HepG2 (cell line): ENCODE results near the gene TSN. TPM values are rescaled to one million over a fixed set of nuclear protein-coding genes. Genes with fewer than 3 reads are reported as not detected.

Source experiments
- ATAC-seq: fragments of 200-7000 bp; cut with Tn5 transposase; 3 replicates; pipeline ENCODE4 v1.9.1; 2020; ENCODE audit warnings: mild to moderate bottlenecking, moderate library complexity
- BruUV-seq: library from RNA; stranded (reverse); fragments of 400-500 nt; replicated peaks from 2 replicates; lab custom pipeline; 2021; lab: Mats Ljungman, UMichigan
- CTCF ChIA-PET: fragments of 300-600 bp; formaldehyde crosslinking; extraction: SDS; loops from one replicate; lab custom pipeline; 2021; ENCODE audit warnings: low total read pairs, inconsistent platforms, low intra/inter-chr PET ratio; lab: Yijun Ruan, JAX
- POLR2A ChIA-PET: fragments of 350-600 bp; sonication (Branson Sonifier 250); formaldehyde crosslinking; loops from one replicate; lab custom pipeline; 2020; ENCODE audit warnings: antibody characterized with exemption, inconsistent platforms; lab: Yijun Ruan, JAX
- DNase-seq: peaks from one replicate; pipeline ENCODE4 v3.0.0-alpha.2; 2015; ENCODE audit warnings: low spot score
- FAIRE-seq: peaks from 3 replicates; lab custom pipeline; 2011; peaks lifted over from hg19 to GRCh38; lab: Jason Lieb, UNC
- H2AFZ ChIP-seq: one replicate; pipeline ENCODE4 v1.6.1; 2011; ENCODE audit warnings: low read length, inconsistent platforms
- H3K27ac ChIP-seq: fragments of 300-600 bp; 3 replicates; pipeline ENCODE4 v1.8.0; 2011; ENCODE audit warnings: mixed run types, mild to moderate bottlenecking, mixed read lengths, low read length, inconsistent platforms; ENCODE audit not compliant: insufficient read depth; ENCODE audit errors: extremely low read length
- H3K27me3 ChIP-seq, 2 experiments: fragments of 200-600 bp in 1 of 2; 2 replicates in 1 of 2; 3 replicates in 1 of 2; pipeline versions ENCODE4 v1.6.0 to v1.8.0; 2011; ENCODE audit warnings: low read length in 2 of 2, mild to moderate bottlenecking in 2 of 2, moderate library complexity in 2 of 2, inconsistent platforms in 1 of 2; ENCODE audit not compliant: insufficient read depth in 2 of 2, control insufficient read depth in 1 of 2
- H3K36me3 ChIP-seq, 2 experiments: fragments of 200-600 bp in 1 of 2; replicated peaks in 1 of 2; 2 replicates in 1 of 2; 3 replicates in 1 of 2; pipeline versions ENCODE4 v1.5.1 to v1.8.0; 2011; ENCODE audit warnings: low read length in 2 of 2, inconsistent platforms in 1 of 2; ENCODE audit not compliant: insufficient read depth in 2 of 2, control insufficient read depth in 1 of 2
- H3K4me1 ChIP-seq: 2 replicates; pipeline ENCODE4 v1.5.1; 2012; ENCODE audit warnings: low read length, inconsistent platforms; ENCODE audit not compliant: insufficient read depth
- H3K4me2 ChIP-seq: 2 replicates; pipeline ENCODE4 v1.6.0; 2011; ENCODE audit warnings: low read depth, low read length, inconsistent platforms
- H3K4me3 ChIP-seq, 3 experiments: fragments of 200-600 bp in 1 of 3; sonication (generic), shearing (Covaris generic) in 1 of 3; replicated peaks in 1 of 3; 2 replicates each; pipeline ENCODE4 v1.5.1; 2011 to 2016; ENCODE audit warnings: low read length in 3 of 3, inconsistent platforms in 2 of 3, low read depth in 2 of 3, mild to moderate bottlenecking in 2 of 3, control low read depth in 1 of 3, mixed read lengths in 1 of 3; ENCODE audit not compliant: insufficient read depth in 1 of 3
- H3K79me2 ChIP-seq: one replicate; pipeline ENCODE4 v1.6.1; 2011; ENCODE audit warnings: low read length, inconsistent platforms; ENCODE audit not compliant: insufficient read depth
- H3K9ac ChIP-seq: 2 replicates; pipeline ENCODE4 v1.6.0; 2011; ENCODE audit warnings: mild to moderate bottlenecking, low read depth, low read length, inconsistent platforms; ENCODE audit not compliant: insufficient read depth
- H3K9me3 ChIP-seq: 2 replicates; pipeline ENCODE4 v1.5.1; 2012; ENCODE audit warnings: mild to moderate bottlenecking, low read length
- H4K20me1 ChIP-seq: 2 replicates; pipeline ENCODE4 v1.6.0; 2011; ENCODE audit warnings: inconsistent platforms, mild to moderate bottlenecking, low read length, moderate library complexity; ENCODE audit not compliant: insufficient read depth
- CHD2 ChIP-seq: IDR thresholded peaks from 2 replicates; pipeline ENCODE4 v1.6.1; 2011; ENCODE audit warnings: low read depth, low read length, improper control_type of control experiment
- DBP ChIP-seq: sonication (generic); formaldehyde crosslinking; IDR thresholded peaks from 2 replicates; pipeline ENCODE4 v1.4.0; 2020; ENCODE audit warnings: missing genetic modification reagents; ENCODE audit errors: not compliant biosample characterization
- HBP1 ChIP-seq: IDR thresholded peaks from 2 replicates; pipeline ENCODE4 v1.6.1; 2016; ENCODE audit warnings: low read depth, control low read depth
- TFE3 ChIP-seq: IDR thresholded peaks from 2 replicates; pipeline ENCODE4 v1.6.1; 2016
- ZBTB40 ChIP-seq, 2 experiments: fragments of 450-650 bp in 1 of 2; sonication (generic) in 1 of 2; formaldehyde crosslinking in 1 of 2; IDR thresholded peaks; 2 replicates each; pipeline versions ENCODE4 v1.6.1 to v1.8.0; 2016 to 2022; ENCODE audit warnings: antibody characterized with exemption in 1 of 2, mild to moderate bottlenecking in 1 of 2, missing genetic modification reagents in 1 of 2
- ZC3H4 ChIP-seq: sonication (generic); formaldehyde crosslinking; IDR thresholded peaks from 2 replicates; pipeline ENCODE4 v1.4.0; 2020; ENCODE audit warnings: missing genetic modification reagents, borderline replicate concordance
- ZNF138 ChIP-seq: sonication (generic); formaldehyde crosslinking; IDR thresholded peaks from 2 replicates; pipeline ENCODE4 v1.5.0; 2020; ENCODE audit warnings: mild to moderate bottlenecking, low read depth, missing genetic modification reagents
- ZNF878 ChIP-seq: sonication (generic); formaldehyde crosslinking; IDR thresholded peaks from 2 replicates; pipeline ENCODE4 v1.8.1; 2023; ENCODE audit warnings: mild to moderate bottlenecking, missing genetic modification reagents, moderate library complexity
- WGBS: methylation state at CpG from one replicate; pipeline ENCODE4 v1.1.6; 2017; ENCODE audit warnings: low lambda C conversion rate; 5-methylcytosine and 5-hydroxymethylcytosine counted together
- in situ Hi-C: cut with HindIII; loops from 2 replicates; pipeline ENCODE4 v1.10.0; 2017; ENCODE audit warnings: low pct_unique_long_range_greater_than_20kb; ENCODE audit not compliant: extremely low pct_ligation_motif_present
- intact Hi-C: fragments of 100-400 bp; cut with micrococcal nuclease; formaldehyde crosslinking; loops from one replicate; pipeline ENCODE4 v1.10.0; 2022; ENCODE audit not compliant: unreplicated experiment
- polyA plus RNA-seq, 8 experiments: library from polyadenylated mRNA; depleted of rRNA in 3 of 8; stranded (reverse) in 7 of 8; unstranded in 1 of 8; fragments of >200 nt; fragmentation: Illumina TruSeq in 4 of 8; extraction: Trizol in 4 of 8; gene quantifications; 2 replicates each; pipeline versions ENCODE4 v1.2.1 to v1.2.3, GENCODE V29; 2011 to 2016; ENCODE audit warnings: low read depth in 4 of 8, missing spikeins in 1 of 8, mixed read lengths in 1 of 8; ENCODE audit not compliant: insufficient read depth in 1 of 8
- total RNA-seq, 5 experiments: library from RNA; depleted of rRNA; stranded (reverse); fragments of >200 nt; fragmentation: Illumina TruSeq; extraction: Trizol; gene quantifications; 2 replicates each; pipeline ENCODE4 v1.2.3, GENCODE V29; 2016; ENCODE audit warnings: low read depth in 1 of 5

TSN gene
- total and polyA plus RNA-seq, 2 of the 13 experiments (the other 11 are each of a cell fraction or from before 2014, with no cell fraction given) = 56.4 to 115 TPM

GRCh38 chr2:121776361-121776760 is 20.9 kb downstream of the TSN start:
- H3K9me3 ChIP-seq = no peaks in the 10 kb centered on the region
- no peak overlapping the region for H3K27ac ChIP-seq
- ATAC-seq (no peak), FAIRE-seq (no peak), DNase-seq (no peak)
- H3K27me3 ChIP-seq = no peaks in the 10 kb centered on the region; a peak in 1 of 5 replicates
- no peaks in the 10 kb centered on the region for H3K79me2 ChIP-seq
- no peak overlapping the region for H2AFZ ChIP-seq
- no peak for TF ChIP-seq TFE3
- TF ChIP-seq HBP1 = no peak
- no peak for TF ChIP-seq ZC3H4
- TF ChIP-seq CHD2 = no peak
- no peak for TF ChIP-seq ZBTB40 (IDR thresholded peaks at IDR 0.05)
- TF ChIP-seq ZBTB40 (CRISPR knock-in tag; IDR thresholded peaks at IDR 0.05) = no peak
- TF ChIP-seq ZNF878 = no peak
- TF ChIP-seq ZNF138 (CRISPR knock-in tag) = no peak
- TF ChIP-seq DBP = no peak
- H3K4me2 ChIP-seq = no peak overlapping the region
- no peak overlapping the region for H3K9ac ChIP-seq
- no peak overlapping the region for H3K4me3 ChIP-seq
- no peaks in the 10 kb centered on the region for H4K20me1 ChIP-seq
- ChIA-PET CTCF (no interaction called here), POLR2A (no interaction called here)
- intact Hi-C loops = no loop called here
- 66% methylated on average over 3 of the region's 3 CpGs for WGBS
- in situ Hi-C loops = no loop called here
- peaks cover 63% of the 10 kb centered on the region for H3K4me1 ChIP-seq
- no peaks in the 10 kb centered on the region for H3K36me3 ChIP-seq
- BruUV-seq = no TSS peak
